GM21528 (cell line): ENCODE data around the gene SEPSECS.

Experiments
- ATAC-seq: cut with Tn5 transposase; IDR thresholded peaks from one replicate; pipeline ENCODE4 v1.9.1; 2021; ENCODE audit warnings: mild to moderate bottlenecking, moderate library complexity; ENCODE audit not compliant: unreplicated experiment, low FRiP score

The SEPSECS gene

DNA sequence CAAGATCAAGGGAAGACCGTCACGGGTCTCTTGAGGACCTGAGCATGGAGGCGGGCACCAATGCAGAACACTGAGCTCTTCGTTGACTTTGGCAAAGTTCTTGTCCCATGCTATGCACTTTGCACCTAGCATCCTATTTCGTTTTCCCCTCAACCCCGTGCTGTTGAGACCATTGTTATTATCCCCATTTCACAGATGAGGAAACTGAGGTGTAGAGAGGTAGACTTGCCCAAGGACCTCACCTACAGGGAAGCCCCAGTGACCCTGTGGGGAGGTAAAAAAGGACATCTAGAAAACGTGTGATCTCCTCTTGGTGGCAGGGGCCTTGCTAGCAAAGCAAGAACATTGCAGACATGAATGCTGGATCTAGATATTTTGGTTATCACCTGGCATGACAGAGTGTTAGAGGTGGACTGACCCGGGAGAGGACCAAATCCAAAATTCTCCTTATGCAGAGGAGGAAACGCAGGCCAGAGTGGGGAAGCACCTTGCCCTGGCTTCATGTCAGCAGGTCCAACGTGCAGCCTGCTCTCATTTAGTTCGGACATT lies 48.5 kb downstream of the SEPSECS start:
- no peak for ATAC-seq

DNA sequence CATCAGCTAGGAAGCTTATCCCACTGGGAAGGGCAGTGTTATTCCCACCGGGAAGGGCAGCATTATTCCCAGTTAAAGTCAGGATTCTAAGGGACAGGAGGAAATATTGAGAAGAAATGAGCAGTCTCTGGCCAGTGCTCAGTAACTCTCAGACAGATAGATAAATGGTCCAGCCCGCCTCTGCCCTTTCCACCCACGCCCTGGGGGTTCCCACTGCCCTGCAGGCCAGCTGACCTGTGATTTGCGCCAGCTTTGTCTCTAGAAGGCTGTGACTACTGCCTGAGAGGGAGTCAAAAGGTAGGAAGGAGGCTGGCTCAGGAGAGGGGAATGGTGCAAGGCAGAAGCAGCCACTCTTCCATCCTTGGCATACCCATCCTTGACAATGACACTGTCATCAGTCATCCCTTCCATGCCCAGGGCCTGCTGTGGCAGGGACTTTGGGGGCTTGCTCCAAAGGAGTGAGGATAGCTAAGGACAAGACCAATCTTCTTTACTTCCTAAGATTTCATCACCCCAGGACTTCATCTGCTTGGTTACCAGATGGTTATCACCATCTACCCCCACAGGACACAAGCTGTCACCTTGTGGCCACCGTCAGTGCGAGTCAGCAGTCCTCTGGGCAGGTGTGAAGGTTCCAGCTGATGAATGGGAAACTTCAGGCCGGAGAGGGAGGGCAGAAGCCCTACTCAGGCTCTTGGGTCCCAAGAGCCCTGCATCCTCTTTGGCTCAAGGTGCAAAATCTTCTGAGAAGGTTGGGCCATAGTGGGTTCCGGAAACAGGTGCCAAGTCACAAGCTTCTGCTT lies 49.5 kb downstream of the SEPSECS start:
- no peak for ATAC-seq

DNA sequence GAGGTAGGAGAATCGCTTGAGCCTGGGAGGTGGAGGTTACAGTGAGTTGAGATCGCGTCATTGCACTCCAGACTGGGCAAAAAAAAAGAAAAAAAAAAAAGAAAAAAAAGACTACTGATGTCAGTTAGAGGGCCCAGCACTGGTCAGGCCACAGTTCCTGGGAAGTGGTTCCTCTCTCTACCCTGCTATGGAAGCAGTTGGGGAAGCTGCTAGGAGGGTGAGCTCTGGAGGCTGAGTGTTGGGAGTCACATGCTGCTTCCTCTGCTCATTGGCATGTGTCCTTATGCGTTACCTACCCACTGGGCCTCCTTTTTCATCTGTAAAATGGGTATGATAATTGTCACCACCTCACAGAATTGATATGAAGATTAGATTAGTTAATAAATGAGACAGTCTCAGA lies 50.7 kb downstream of the SEPSECS start:
- no peak for ATAC-seq

DNA sequence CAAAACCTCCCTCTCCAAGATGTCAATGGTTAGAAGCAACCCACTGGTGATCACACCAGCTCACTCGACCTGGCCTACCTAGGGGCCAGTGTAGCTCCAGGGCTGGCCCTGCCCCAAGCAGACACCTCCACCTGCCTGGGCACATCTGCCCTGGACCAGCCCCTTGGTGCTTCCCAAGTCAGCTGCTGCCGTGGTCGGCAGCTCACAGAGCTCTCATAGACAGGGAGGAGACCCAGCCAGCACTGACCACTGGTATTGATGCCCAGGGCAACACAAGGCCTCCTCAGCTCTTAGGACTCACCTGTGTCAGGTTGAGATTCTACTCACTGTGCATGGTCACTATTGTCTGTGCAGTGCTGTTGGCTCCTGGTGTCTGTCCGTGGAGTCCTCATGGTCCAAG lies 51.7 kb downstream of the SEPSECS start:
- no peak for ATAC-seq

DNA sequence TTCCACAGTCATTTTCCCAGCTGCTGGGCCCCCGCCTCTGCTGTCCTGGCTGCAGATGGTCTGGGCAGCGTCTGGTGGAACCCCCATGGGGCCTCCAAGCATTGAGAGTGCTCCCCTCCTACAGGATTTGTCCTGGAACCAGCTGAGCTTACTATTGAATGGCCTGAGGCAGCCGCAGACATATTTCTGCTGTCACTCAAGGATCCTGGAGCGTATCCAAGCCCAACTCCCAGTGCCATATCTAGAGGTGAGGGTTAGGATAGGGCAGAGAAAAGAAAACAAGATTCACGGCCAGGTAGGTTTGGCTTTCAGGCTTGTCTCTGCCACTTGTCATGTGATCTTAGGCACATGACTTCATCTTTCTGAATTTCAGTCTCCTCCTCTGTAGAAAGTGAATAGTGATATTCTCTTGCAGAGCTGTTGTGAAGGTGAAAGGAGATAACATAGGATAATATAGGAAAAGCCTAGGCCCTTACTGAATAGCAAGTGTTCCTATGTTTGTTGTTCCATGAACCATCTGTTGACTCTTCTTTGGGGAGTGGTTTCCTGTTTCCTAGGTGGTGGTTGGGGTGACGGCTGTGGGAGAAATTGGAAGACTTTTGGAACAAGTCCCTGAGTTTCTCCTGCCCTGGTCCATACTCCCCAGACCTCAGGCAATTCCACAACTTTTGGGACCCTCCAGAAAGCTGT lies 52.3 kb downstream of the SEPSECS start:
- no peak for ATAC-seq

DNA sequence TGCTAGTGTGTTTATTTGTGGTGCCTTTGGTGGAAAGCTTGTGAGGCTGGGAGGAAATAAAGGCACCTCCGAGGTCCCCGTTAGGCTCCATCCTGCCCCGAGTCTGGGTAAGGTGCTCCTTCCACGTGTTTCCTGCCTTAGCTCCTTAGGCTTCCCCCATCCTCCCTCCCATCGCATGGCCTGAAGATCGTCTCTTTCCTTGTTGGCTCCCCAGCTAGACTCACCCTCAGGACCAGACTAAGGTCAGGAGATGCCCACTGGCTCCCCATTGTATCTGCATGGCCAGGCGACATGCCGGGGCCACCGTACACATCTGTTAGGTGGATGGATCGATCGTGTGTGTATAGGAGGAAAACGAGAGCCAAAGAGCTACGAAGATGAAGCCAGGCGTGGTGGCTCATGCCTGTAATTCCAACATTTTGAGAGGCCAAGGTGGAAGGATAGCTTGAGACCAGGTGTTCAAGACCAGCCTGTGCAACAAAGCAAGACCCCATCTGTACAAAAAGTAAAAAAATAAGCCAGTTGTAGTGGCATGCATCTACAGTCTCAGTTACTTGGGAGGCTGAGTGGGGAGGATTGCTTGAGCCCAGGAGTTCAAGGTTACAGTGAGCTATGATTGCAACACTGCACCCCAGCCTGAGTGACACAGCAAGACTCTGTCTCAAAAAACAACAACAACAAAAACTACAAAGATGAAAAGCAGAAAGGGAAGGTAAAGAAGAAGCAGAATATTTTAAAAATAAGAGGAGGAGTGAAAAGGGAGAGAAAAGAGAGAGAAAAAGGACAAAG lies 53.7 kb downstream of the SEPSECS start:
- no peak for ATAC-seq

DNA sequence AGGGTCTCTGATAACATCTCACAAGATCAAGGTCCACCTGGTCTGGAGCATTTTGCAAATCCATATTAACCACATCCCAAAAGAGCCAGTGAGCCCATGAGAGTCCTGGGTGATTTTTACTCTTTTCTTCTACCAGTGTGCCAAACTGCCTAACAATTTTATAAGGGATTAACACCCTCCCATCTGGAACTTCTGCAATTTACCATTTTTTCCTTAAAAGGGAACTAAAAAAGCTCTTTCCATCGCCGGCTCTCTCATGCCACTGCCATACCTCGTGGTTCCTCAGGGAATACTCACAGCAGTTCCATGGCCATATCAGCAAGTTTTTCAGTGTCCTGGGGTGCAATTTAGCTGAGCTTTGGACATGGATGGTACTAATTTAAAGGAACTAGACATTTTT lies 55.7 kb downstream of the SEPSECS start:
- no peak for ATAC-seq

DNA sequence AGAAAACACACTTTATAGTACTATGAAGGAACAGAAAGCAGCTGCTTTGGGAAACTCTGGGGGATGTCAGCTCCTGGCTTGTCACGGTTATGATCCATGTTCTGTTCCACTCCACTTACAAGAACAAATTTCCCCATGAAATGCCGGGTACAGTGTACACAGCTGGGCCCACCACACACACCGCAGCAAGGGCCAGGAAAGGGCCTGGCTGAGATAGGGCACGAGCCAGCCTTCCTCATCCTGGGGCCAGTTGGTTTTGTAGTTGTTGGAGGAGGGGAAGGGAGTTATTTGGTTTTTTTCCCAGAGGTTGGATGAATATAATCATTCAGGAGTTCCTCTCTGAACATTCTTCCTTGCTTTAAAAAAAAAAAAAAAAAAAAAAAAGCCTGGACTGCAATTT lies 56.8 kb downstream of the SEPSECS start:
- no peak for ATAC-seq

DNA sequence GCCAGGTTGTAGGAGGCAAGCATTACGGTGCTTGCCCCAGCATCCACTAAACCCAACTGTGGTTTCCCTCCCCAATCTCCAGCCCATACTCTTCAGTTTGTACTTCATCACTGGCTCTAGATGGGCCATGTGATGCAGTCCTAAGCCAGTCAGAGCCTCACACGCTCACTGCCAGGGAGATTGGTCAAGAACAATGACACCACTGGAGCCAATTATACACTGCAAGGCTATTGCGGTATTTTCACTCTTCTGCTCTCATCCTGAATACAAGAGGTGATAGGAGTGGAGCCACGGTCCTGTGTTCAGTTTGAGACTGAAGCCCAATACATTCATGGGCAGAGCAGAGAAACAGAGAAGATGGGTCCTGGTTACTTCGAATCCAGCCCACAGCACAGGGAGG lies 58.4 kb downstream of the SEPSECS start:
- ATAC-seq, result no peak

DNA sequence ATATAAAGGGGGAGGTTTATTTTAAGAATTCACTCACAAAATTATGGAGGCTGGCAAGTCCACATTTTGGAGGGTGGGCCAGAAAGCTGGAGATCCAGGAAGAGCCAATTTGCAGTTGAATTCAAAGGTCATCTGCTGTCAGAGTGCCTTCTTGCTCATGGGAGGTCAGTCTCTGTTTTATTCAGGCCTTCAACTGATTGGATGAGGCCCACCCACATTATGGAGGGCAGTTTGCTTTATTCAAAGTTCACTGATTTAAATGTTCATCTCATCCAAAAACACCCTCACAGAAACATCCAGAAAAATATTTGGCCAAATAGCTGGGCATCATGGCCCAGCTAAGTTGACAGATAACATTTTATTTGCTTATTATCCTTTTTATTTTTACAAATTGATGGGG lies 59.5 kb downstream of the SEPSECS start:
- ATAC-seq, result no peak

DNA sequence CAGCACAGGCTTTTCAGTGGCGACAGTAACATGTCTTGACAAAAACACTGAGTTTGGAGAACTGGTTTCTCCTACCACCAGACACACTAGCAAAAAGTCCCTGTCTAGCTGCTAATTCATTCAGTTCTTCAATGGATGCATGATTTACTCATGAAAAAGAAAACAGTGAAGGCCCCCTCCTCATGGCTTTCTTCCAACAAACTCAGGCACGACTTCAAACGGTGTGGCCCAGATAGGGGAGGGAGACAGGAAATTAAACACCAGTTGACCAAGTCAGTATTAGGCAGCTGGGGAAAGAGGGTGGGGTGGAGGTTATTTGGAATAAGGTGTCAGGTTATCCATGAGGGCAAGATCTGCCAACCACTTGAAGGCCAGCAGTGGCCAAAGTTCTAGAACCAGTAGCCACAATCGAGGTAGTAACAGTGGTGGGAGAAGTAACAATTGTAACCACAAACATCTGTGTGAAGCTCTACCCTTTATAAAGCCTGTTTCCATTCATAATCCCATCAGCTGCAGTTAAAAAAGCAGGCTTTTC lies 60.2 kb downstream of the SEPSECS start:
- no peak for ATAC-seq

DNA sequence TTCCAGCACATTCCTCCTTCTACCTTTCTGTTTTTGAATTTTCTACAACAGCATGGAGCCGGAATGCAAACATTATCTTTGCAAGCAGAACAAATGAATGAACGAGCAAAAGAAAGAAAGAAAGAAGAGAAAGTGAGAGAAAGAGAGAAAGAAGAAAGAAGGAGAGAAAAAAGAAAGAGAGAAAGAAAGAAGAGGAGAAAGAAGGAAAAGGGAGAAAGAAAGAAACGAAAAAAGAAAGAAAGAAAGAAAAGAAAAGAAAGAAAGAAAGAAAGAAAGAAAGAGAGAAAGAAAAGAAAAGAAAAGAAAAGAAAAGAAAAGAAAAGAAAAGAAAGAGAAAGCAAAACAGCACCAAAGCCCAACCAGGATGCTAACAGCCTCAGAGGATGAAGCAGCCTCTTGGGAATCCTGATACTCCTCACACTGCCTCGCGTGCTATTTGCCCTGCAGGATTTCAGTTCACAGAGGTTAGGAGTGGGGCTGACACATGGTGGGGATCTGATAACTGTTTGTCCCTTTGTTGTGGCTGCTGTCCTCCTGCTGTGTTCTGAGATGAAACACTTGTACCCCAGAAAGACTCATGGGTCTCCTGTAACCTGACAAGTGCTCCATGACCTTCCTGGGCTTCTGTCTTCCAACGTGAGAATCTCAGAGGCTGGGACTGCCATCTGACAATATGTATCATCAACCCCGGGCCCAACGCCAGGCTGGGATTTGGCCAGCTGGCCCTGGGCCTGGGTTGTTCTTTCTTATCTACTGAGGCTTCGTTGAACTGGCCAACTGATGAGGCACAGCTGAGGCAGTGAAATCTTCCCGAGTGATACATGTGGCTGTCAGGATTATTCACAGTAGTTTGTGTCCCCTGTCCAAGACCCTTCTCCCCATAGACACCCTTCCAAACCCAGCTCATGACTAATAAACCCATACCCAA lies 61.0 kb downstream of the SEPSECS start:
- no peak for ATAC-seq

DNA sequence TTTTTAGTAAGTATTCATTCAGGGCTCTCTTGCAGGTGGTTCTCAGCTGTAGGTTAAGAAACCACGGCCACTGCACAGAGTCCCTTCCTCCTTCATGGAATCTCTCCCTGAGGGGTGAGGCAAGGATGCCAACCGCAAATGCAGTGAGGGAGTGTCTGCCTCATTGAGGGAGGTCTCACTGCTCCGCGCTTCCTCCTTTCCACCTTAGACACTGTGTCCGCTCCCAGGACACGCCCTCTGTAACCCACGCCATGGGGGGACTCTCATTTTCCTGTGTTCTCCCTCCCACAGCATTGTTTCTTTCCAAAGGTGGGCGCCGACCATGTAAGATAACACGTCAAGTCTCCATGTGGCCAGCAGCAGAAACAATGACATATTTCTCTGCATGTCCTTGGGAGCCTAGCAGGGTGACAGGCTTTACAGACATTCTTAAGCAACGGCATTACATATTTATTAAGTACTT lies 63.2 kb downstream of the SEPSECS start:
- no peak for ATAC-seq

DNA sequence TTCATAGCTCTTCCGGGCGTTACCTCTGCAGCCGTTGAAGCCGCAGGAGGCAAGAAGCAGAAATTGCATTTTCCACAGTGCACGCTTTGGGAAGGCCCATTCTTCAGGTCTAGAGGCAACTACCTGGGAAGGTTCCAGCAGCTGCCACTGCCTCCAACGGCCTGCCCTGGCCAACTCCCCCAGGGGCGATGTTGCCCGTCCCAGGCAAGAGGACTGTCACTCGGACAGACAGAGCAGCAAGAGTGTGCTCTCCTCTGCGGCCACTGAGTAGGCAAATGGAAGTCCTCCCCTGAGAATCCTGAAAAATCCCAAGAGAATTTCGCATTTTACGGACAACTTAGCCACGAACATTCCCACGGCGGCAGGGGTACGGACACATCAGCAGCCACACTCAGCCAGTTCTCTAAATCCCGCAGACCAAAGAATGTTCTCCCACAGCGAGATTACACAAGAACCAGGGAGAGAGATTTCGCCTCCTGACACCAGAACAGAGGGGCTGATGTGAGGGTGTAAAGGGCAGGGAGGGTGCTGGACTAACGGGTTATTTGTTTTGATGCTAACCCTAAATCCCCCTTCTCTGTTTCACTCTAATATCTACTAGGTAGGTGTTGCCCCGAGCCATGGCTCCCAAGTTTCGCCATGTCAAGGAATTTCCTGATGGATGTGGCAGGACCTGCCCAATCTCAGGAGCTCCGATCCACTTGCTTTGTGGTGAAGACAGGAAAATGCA lies 63.8 kb downstream of the SEPSECS start:
- no peak for ATAC-seq

DNA sequence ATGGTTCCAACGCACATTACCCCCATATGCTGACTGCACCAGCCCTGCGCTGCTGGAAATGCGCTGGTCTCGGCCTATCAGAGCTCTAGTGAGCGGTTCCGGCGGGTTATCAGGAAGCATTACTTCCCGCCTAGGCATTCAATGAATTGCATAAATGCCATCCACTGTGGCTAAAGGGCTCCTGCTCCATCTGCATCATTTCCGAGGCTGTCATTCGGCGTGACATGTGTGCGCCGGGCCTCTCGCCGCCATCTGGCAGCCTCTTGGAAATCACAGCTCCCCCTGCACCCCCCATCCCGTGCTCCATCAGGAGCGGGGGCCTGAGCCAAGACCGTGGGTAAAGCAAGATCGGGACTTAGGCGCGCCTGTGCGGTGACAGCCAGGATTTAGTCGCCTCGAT lies 64.4 kb downstream of the SEPSECS start:
- ATAC-seq, result no peak

DNA sequence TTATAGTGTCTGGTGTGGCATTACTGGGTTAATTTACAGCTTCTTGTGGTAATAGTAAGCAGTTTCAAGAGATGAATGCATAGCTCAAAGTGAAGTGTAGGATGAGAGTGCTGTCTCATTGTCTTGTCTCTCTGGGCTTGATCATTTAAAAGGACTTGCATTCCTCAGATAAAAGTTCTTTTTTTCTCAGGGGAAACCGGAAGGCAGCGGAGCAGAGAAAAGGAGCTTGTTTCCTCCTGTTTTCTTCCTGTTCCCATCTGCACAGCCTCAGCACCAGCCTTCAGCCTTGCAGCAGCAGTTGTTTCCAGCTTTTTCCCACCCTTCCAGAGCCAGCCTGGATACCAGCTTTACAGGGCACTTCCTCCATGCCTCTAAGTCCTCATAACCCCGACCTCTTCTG lies 68.1 kb downstream of the SEPSECS start:
- no peak for ATAC-seq

DNA sequence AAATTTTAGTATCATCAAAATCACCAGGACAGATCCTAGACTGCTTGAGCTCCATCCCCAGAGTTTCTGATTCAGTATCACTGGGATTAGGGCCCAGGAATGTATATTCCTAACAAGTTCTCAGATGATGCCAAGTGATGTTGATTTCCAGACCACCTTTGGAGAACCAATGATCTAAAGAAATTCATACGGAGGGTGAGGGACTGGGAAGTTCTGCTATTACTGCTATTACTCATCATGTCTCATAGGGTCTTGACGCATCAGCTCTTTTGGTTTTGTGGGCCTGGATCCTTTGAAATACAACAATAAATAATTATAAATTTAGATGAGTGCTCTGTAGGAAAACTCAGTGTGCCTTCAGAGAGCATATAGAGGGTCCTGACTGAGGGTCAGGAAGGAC lies 69.7 kb downstream of the SEPSECS start:
- ATAC-seq, result no peak

DNA sequence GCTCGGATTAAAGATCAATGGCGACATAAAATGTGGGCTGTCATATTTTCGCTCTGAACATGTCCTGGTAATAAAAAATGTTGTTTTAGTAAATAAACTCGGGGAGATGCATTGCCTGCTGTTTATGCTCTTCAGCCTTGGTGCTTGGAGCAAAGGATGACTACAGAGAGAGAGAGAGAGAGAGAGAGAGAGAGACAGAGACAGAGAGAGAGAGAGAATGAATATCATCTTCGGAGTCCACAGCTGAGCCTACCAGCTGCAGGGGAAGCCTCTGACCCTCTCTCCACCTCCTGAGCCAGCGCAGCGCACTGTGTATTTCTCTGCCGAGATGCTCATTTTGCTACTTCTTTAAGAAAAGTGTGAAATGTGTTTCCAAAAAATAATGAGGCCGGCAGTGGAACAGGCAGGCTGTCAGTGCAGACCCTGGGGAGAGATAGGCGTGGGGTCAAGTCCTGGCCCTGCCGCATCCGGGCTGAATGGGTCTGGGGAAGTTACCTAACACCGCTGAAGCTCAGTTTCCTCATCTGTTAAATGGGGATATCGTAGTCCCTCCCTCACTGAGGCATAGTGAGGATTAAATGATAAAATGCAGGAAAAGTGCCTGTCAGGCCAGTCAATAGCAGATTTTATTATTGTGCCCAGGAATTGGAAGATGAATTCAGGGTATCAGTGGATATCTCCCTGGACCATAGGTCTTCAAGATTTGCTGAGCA lies 71.0 kb downstream of the SEPSECS start:
- no peak for ATAC-seq
